OCI-LY7 (cell line): ENCODE results near the gene ASB2. TPM values are rescaled to one million over a fixed set of nuclear protein-coding genes. Genes with fewer than 3 reads are reported as not detected.

Source experiments
- BruUV-seq: library from RNA; stranded (reverse); fragments of 400-500 nt; replicated peaks from 2 replicates; lab custom pipeline; 2021; lab: Mats Ljungman, UMichigan
- CTCF ChIA-PET: fragments of 300-600 bp; sonication (Branson Sonifier 250); formaldehyde crosslinking; loops from one replicate; lab custom pipeline; 2022; ENCODE audit warnings: antibody characterized with exemption; ENCODE audit not compliant: unreplicated experiment; lab: Charles Lee
- POLR2A ChIA-PET: fragments of 300-600 bp; sonication (Branson Sonifier 250); formaldehyde crosslinking; loops from one replicate; lab custom pipeline; 2022; ENCODE audit warnings: antibody characterized with exemption; lab: Charles Lee
- DNase-seq: peaks from one replicate; pipeline ENCODE4 v3.0.0-alpha.2; 2015; ENCODE audit warnings: low spot score
- H2AFZ ChIP-seq: fragments of 200-600 bp; sonication (generic), shearing (Covaris generic); 2 replicates; pipeline ENCODE4 v1.6.1; 2014; ENCODE audit warnings: mild to moderate bottlenecking, antibody characterized with exemption, low read length, moderate library complexity
- H3K27ac ChIP-seq: fragments of 200-600 bp; sonication (generic); 2 replicates; pipeline ENCODE4 v1.5.1; 2014; ENCODE audit warnings: mixed run types, low read depth, mild to moderate bottlenecking, moderate library complexity, low read length, inconsistent platforms; ENCODE audit not compliant: poor library complexity, severe bottlenecking
- H3K36me3 ChIP-seq: fragments of 200-600 bp; sonication (generic); 2 replicates; pipeline ENCODE4 v1.6.1; 2014; ENCODE audit warnings: mild to moderate bottlenecking, antibody characterized with exemption, low read length, moderate library complexity, mixed read lengths; ENCODE audit not compliant: insufficient read depth
- H3K4me1 ChIP-seq: fragments of 200-600 bp; sonication (generic); 2 replicates; pipeline ENCODE4 v1.5.1; 2014; ENCODE audit warnings: mild to moderate bottlenecking, low read length; ENCODE audit not compliant: insufficient read depth, poor library complexity, severe bottlenecking
- H3K4me2 ChIP-seq: fragments of 200-600 bp; sonication (generic); 2 replicates; pipeline ENCODE4 v1.6.1; 2014; ENCODE audit warnings: mild to moderate bottlenecking, low read length
- H3K4me3 ChIP-seq: fragments of 200-600 bp; sonication (generic); 2 replicates; pipeline ENCODE4 v1.5.1; 2014; ENCODE audit warnings: mild to moderate bottlenecking, low read depth, low read length; ENCODE audit not compliant: poor library complexity, severe bottlenecking
- H3K79me2 ChIP-seq: fragments of 200-600 bp; sonication (generic); 2 replicates; pipeline ENCODE4 v1.6.1; 2016; ENCODE audit warnings: low read depth, mild to moderate bottlenecking, low read length, moderate library complexity, mixed read lengths; ENCODE audit not compliant: insufficient read depth
- H3K9me2 ChIP-seq: fragments of 200-600 bp; sonication (generic); 2 replicates; pipeline ENCODE4 v1.6.1; 2016; ENCODE audit warnings: mild to moderate bottlenecking, low read length, mixed read lengths; ENCODE audit not compliant: insufficient read depth
- H3K9me3 ChIP-seq: fragments of 200-600 bp; sonication (generic); 2 replicates; pipeline ENCODE4 v1.6.1; 2014; ENCODE audit warnings: mild to moderate bottlenecking, mixed run types, low read length, mixed read lengths
- H4K20me1 ChIP-seq: fragments of 200-600 bp; sonication (generic); 2 replicates; pipeline ENCODE4 v1.6.1; 2014; ENCODE audit warnings: mild to moderate bottlenecking, antibody characterized with exemption, low read length, moderate library complexity, mixed read lengths; ENCODE audit not compliant: insufficient read depth
- CTCF ChIP-seq: fragments of 200-600 bp; sonication (generic); conservative IDR thresholded peaks from 2 replicates; pipeline ENCODE4 v1.5.1; 2014; ENCODE audit warnings: mild to moderate bottlenecking, antibody characterized with exemption, low read length, moderate library complexity, mixed read lengths
- EZH2phosphoT487 ChIP-seq: fragments of 200-600 bp; sonication (generic); IDR thresholded peaks from 2 replicates; pipeline ENCODE4 v1.6.1; 2018; ENCODE audit warnings: low read depth, borderline replicate concordance, mild to moderate bottlenecking, mixed run types, antibody characterized with exemption, low read length, moderate library complexity, mixed read lengths
- intact Hi-C: fragments of 100-400 bp; cut with micrococcal nuclease; formaldehyde crosslinking; loops from one replicate; pipeline ENCODE4 v1.10.0; 2022; ENCODE audit not compliant: unreplicated experiment
- total RNA-seq, 2 experiments: library from RNA; depleted of rRNA in 1 of 2; stranded (reverse); fragments of >200 nt in 1 of 2; shearing (Covaris generic) in 1 of 2; gene quantifications; 2 replicates each; pipeline ENCODE4 v1.2.3, GENCODE V29; 2014 to 2022

The ASB2 gene
- total RNA-seq, 2 experiments from 2014 or later = 21.7 to 23.6 TPM

GRCh38 chr14:93999573-93999972 lies 23.2 kb upstream of the ASB2 start:
- H3K79me2 ChIP-seq = no peaks in the 10 kb centered on the region
- H3K4me1 ChIP-seq = peaks cover 9% of the 10 kb centered on the region
- no peak overlapping the region for H3K4me3 ChIP-seq
- TF ChIP-seq EZH2phosphoT487 (no peak), CTCF (0 out of 2 replicates have a peak, but pooled peaks have one; percentile 17)
- DNase-seq = no peak
- H3K4me2 ChIP-seq = no peak overlapping the region
- BruUV-seq = no TSS peak
- H3K27ac ChIP-seq = no peak overlapping the region
- no peaks in the 10 kb centered on the region for H3K36me3 ChIP-seq
- no peak overlapping the region for H2AFZ ChIP-seq
- H3K9me2 ChIP-seq = no peaks in the 10 kb centered on the region
- ChIA-PET CTCF (interaction anchor here (1.0 to 3.2 kb wide), 5 partner anchors 12 to 62 kb away, joined by 3 to 23 read pairs (median 3); no protein-coding TSS in a partner anchor), POLR2A (interaction anchor here (0.8 to 0.9 kb wide), 2 partner anchors 9 to 16 kb away, joined by 3 read pairs; no protein-coding TSS in a partner anchor)
- H4K20me1 ChIP-seq = no peaks in the 10 kb centered on the region
- intact Hi-C loops = no loop called here
- no peaks in the 10 kb centered on the region for H3K9me3 ChIP-seq

- DNase-seq = no peak
- H3K9me3 ChIP-seq = no peaks in the 10 kb centered on the region
- H3K4me1 ChIP-seq = peaks cover 9% of the 10 kb centered on the region
- TF ChIP-seq CTCF = no peak
- no peak for TF ChIP-seq EZH2phosphoT487
- no peak overlapping the region for H3K4me2 ChIP-seq
- no peak overlapping the region for H3K27ac ChIP-seq
- CTCF ChIA-PET = interaction anchor here (1.1 to 3.2 kb wide), 4 partner anchors 28 to 62 kb away, joined by 3 to 23 read pairs (median 6); no protein-coding TSS in a partner anchor
- no peaks in the 10 kb centered on the region for H3K9me2 ChIP-seq
- no TSS peak for BruUV-seq
- no peak overlapping the region for H2AFZ ChIP-seq
- H3K79me2 ChIP-seq = no peaks in the 10 kb centered on the region
- POLR2A ChIA-PET = interaction anchor here (0.8 kb wide), 1 partner anchor 15 kb away, joined by 3 read pairs; no protein-coding TSS in a partner anchor
- intact Hi-C loops = no loop called here
- no peak overlapping the region for H3K4me3 ChIP-seq
- no peaks in the 10 kb centered on the region for H4K20me1 ChIP-seq
- H3K36me3 ChIP-seq = no peaks in the 10 kb centered on the region
These were observed 22.6 kb upstream of the ASB2 start for GRCh38 chr14:93998871-93999403.
